ENCODE measurements around the gene INPP5A.
A peak's percentile ranks its signal among the peaks of the same experiment; 100 is the strongest.
"Not testable (repeated sequence)": the region's sequence is repeated elsewhere in the genome, so short reads cannot be mapped to it uniquely, and the experiment has no call there.

INPP5A gene

GRCh38 chr10:132504501-132505272, 32.9 kb upstream of the INPP5A start:
- DNase-seq, result no peak

DNA sequence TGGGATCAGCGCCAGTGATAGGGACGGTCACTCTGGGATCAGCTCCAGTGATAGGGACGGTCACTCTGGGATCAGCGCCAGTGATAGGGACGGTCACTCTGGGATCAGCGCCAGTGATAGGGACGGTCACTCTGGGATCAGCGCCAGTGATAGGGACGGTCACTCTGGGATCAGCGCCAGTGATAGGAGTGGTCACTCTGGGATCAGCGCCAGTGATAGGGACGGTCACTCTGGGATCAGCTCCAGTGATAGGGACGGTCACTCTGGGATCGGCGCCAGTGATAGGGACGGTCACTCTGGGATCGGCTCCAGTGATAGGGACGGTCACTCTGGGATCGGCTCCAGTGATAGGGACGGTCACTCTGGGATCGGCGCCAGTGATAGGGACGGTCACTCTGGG, 32.0 kb upstream of the INPP5A start:
- not testable (repeated sequence) for DNase-seq

DNA sequence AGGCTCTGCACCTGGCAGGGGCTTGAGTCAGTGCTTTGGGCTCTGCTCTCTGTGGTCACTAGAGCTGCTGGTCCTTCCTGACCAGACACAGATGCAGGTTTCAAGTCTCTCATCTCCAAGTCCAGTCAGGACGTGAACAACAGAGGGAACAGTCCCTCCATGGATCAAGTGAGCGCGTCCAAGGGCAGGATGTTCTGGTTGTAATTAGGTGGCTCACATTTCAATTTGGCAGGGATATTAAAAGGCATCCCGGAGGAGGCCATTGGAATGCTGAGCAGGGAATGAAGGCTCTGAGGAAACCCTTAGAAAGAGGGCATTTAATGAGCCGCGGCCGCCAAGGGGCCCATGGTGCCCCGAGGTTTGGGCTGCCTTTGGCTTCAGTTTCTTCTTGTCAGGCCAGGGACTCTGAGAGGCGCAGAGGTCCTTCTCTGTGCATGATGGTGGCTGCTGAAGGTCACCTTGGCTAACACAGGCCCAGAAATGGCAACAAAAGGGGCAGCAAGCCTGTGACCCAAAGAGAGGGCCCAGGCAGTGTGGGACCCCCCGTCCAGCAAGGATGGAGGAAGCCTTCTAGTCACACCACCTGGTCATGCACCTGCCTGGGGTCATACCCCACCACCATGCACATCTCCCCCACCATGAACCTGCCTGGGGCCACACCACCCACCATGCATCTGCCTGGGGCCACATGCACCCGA, 30.7 kb upstream of the INPP5A start:
- no peak for DNase-seq

- no peak for DNase-seq
These were observed 30.1 kb upstream of the INPP5A start for GRCh38 chr10:132507409-132507955.

DNA sequence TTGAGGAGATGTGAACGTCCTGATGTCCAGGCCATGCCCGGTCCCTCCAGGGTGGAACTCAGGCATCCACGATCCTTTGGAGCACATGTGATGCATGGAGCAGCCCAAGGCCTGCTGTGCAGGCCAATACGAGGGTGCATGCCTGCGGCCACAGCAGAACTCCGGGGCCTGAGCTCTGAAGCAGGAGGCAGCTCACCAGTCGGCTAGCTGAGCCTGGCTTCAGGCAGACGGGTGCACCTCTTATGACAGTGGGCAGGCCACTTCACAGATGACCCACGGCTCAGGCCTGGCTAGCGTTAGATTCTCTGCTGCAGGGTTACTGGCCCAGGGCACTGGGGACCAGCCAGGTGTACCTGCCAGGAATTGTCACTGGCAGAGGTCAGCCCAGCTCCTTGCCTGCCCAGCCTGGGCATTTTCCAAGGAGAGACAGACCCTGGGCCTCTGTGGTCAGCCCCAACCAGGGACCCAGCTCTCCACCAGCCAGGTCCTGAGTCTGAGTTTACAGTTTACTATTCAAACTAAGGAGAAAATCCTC, 29.6 kb upstream of the INPP5A start:
- no peak for DNase-seq

DNA sequence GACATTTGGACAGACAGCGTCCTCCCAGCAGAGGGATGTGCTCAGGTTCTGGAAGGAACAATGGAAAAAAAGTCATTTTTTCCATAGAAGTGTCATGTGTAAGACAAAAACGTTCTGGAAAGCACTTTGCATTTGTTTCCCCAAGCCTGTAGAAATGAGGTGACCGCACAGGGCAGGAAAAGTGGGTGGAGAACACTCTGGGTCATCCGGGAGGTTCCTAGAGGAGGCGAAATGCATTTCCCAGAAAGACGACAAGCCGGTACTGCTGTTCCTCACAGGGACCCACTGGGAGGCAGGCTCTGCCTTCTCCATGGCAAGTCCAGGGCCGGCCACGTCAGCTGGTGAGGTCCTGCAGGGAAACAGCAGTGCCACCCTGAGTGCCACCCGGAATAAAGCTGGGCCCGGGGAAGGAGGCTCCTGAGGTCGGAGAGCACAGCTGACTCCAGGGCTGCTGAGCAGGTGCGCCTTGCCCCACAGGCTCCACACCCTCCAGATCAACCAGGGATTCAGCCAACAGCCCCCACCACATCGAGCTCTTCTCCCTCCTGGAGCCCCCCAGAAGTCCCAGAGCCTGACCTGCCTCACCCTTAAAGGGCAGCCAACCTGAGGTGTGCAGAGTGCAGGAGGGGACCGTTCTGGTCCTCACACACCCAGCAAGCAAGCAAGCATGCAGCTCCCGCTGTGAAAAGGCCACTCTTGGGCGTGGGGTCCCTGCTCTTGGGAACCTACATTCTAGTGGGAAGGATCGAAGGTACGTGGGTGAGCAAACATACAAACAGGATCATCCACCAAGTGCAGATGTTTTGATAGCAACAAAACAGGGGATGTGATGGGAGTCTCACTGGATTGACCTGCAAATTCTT, 28.8 kb upstream of the INPP5A start:
- no peak for DNase-seq

- DNase-seq, result no peak
These were observed 27.9 kb upstream of the INPP5A start for GRCh38 chr10:132509506-132510173.

DNA sequence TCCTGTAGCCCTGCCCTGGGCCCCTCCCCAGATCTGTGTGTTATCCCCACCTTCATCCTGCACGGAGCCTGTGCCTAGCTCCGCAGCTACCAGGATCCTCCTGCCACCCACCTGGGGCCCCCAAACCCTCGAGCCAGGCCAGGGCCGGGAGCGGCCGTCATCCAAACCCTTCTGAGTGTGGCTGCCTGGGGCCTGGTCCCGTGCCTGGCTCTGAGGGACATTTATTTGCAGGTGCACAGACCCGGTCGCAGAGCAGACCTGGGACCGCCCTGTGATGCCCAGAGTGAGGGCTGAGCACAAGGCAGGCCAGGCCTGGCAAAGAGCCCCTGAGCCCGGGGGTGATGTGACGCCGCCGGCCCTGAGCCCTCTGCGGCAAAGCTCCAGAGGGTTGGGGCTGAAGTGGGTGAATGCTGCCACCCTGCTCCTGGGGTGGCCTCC, 27.4 kb upstream of the INPP5A start:
- DNase-seq, result no peak

DNA sequence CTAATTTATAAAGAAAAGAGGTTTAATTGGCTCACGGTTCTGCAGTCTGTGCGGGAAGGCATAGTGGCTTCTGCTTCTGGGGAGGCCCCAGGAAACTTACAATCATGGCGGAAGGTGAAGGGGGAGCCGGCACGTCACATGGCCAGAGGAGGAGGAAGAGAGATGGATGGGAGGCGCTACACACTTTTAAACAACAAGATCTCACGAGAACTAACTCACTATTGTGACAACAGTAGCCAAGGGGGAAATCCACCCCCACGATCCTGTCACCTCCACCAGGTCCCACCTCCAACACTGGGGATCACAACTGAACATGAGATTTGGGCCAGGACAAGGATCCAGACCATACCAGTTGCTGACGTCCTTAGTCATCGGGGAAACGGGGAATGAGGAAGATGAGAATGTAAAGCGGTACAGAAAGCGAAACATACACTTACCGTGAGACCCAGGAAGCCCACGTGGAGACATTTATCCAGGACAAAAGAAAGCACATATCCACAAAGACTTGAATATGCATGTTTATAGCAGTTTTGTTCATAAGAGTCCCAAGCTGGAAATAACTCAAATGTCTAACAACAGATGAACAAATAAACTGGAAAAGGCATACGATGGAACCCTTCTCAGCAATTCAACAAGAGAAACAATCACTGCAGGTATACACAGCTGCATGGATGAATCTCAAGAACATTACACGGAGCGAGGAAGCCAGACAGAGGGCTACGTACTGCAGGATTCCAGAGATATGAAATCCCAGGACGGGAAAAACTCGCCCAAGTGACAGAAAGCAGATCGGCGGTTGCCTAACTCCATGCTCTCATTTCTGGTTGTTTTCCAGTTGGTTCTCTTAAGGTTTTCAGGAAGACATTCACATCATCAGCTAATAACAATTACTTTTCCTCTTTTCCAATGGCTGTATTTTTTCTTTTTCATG, 26.2 kb upstream of the INPP5A start:
- no peak for DNase-seq

- DNase-seq, result no peak
These were observed 25.5 kb upstream of the INPP5A start for GRCh38 chr10:132512052-132512442.

GRCh38 chr10:132512693-132513345, 24.8 kb upstream of the INPP5A start:
- no peak for DNase-seq

- no peak for DNase-seq
These were observed 22.6 kb upstream of the INPP5A start for GRCh38 chr10:132514821-132515520.

GRCh38 chr10:132515811-132516726, 21.5 kb upstream of the INPP5A start:
- no peak for DNase-seq

- DNase-seq, result peak; percentile 34 to 53
These were observed 20.5 kb upstream of the INPP5A start for GRCh38 chr10:132516771-132517725.

- DNase-seq, result no peak
These were observed 19.6 kb upstream of the INPP5A start for GRCh38 chr10:132517951-132518521.

- no peak for DNase-seq
These were observed 18.8 kb upstream of the INPP5A start for GRCh38 chr10:132518572-132519381.

All from hippocampal formation (tissue), 2 donors.